Measurements from ENCODE around the gene SHC1. TPM values are rescaled to one million over a fixed set of nuclear protein-coding genes. Genes with fewer than 3 reads are reported as not detected.
A peak's percentile ranks its signal among the peaks of the same experiment; 100 is the strongest.

SHC1 gene
- total RNA-seq, 2 experiments from 2014 or later, result 59.9 to 60.0 TPM

- Mint-ChIP-seq H3K9me3 (no peaks in the 10 kb centered on the region), H3K27me3 (no peaks in the 10 kb centered on the region), H3K4me3 (peak overlapping the region; percentile 92), H3K27ac (peak overlapping the region; percentile 90), H3K4me1 (ENCODE audit: low read depth) (peaks cover 58% of the 10 kb centered on the region), H3K36me3 (ENCODE audit: low read depth) (peaks cover 15% of the 10 kb centered on the region)
- Histone ChIP-seq H3K27ac (ENCODE audit: low read depth in 1 of 2, low read length in 2 of 2) (peak overlapping the region; percentile 92 to 96), H3K4me1 (ENCODE audit: insufficient read depth, low read length) (peaks cover 65% of the 10 kb centered on the region), H3K9me3 (ENCODE audit: control insufficient read depth in 1 of 2, insufficient read depth in 1 of 2, low read length in 2 of 2) (no peaks in the 10 kb centered on the region), H3K36me3 (ENCODE audit: insufficient read depth, low read length) (peaks cover 3% of the 10 kb centered on the region), H3K27me3 (ENCODE audit: control insufficient read depth in 1 of 2, insufficient read depth in 2 of 2, low read length in 2 of 2) (no peaks in the 10 kb centered on the region), H3K4me3 (ENCODE audit: low read length) (peak overlapping the region; percentile 73)
- DNase-seq (peak in 1 of 14 experiments; percentile 32), ATAC-seq (ENCODE audit: poor library complexity) (no peak)
- CTCF ChIA-PET, result interaction anchor here (1.1 to 13.2 kb wide), 8 partner anchors 17 to 63 kb away, joined by 3 to 159 read pairs (median 20); partner anchors contain the start of genes CKS1B, FLAD1, PBXIP1 and PMVK
- POLR2A ChIA-PET, result interaction anchor here (1.0 to 10.2 kb wide), 8 partner anchors 12 to 64 kb away, joined by 4 to 189 read pairs (median 15); partner anchors contain the start of genes CKS1B, FLAD1, PBXIP1 and PMVK
- intact Hi-C loops (cut with DNase I, micrococcal nuclease), result loop anchor here (1.0 to 5.0 kb wide), 3 partner anchors 45 to 62 kb away; partner anchors contain the start of gene EFNA4 (in 2 of the 2)
- no peak for TF ChIP-seq CTCF (IDR thresholded peaks at IDR 0.05)
Measured at GRCh38 chr1:155000411-155000725, 29.8 kb upstream of the SHC1 start.

DNA sequence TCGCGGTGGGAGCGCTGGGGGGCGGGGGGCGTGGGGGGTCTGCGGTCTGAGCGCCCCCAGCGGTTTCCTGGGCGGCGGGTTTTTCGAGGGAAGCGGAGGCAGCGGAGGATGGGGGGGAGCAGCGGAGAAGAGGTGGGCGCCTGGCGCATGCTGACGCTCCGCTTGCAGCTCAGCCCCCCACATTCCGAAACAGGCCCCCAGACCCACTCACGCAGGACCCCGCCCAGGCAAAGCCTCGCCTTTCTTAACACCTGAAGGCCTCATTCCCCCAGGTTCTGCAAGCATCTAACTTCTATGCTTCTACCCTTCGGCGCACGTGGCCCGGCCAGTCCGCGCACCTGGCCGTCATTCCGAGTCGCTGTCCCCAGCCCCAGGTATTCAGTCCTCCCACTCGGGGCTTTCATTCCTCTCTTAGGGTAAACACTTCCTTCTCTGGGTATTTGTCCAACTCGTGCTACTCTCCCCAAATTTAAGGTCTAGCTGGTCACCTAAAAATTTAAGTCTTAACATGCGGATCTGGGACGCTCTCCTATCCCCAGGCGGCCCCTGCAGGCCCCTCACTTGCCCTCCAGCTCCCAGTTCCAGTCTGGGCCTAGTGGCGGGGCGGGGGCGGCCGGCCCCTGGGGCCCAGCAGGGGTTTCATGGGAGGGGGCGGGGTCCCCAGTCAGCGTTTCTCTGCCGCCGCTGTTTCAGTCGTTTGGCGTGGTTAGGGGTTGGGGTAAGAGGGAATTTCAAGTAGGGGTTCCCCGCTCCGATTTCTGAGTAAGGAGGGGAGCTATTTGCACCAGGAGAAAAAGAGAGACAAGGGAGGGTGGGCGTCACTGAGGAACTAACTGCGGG, 29.2 kb upstream of the SHC1 start:
- Histone ChIP-seq H3K27ac (ENCODE audit: low read depth in 1 of 2, low read length in 2 of 2) (peak overlapping the region; percentile 70 to 96), H3K4me1 (ENCODE audit: insufficient read depth, low read length) (peaks cover 59% of the 10 kb centered on the region), H3K36me3 (ENCODE audit: insufficient read depth, low read length) (no peaks in the 10 kb centered on the region), H3K9me3 (ENCODE audit: control insufficient read depth in 1 of 2, insufficient read depth in 1 of 2, low read length in 2 of 2) (no peaks in the 10 kb centered on the region), H3K4me3 (ENCODE audit: low read length) (peak overlapping the region; percentile 73), H3K27me3 (ENCODE audit: control insufficient read depth in 1 of 2, insufficient read depth in 2 of 2, low read length in 2 of 2) (no peaks in the 10 kb centered on the region)
- Mint-ChIP-seq H3K4me1 (ENCODE audit: low read depth) (peaks cover 55% of the 10 kb centered on the region), H3K9me3 (no peaks in the 10 kb centered on the region), H3K4me3 (peak overlapping the region; percentile 92), H3K36me3 (ENCODE audit: low read depth) (peaks cover 15% of the 10 kb centered on the region), H3K27ac (peak overlapping the region; percentile 90), H3K27me3 (no peaks in the 10 kb centered on the region)
- ChIA-PET POLR2A (interaction anchor here (1.0 to 10.2 kb wide), 11 partner anchors 11 to 63 kb away, joined by 3 to 189 read pairs (median 7); partner anchors contain the start of genes CKS1B, FLAD1, PBXIP1 and PMVK), CTCF (interaction anchor here (0.8 to 13.2 kb wide), 20 partner anchors 9 to 173 kb away, joined by 3 to 159 read pairs (median 6); partner anchors contain the start of genes ADAM15, CKS1B, FLAD1 and KRTCAP2)
- DNase-seq (peak in 5 of 14 experiments; percentile 38 to 81 (median 43)), ATAC-seq (ENCODE audit: poor library complexity) (no peak)
- intact Hi-C loops (cut with DNase I, micrococcal nuclease), result loop anchor here (1.0 to 5.0 kb wide), 6 partner anchors 18 to 63 kb away; partner anchors contain the start of gene EFNA4 (in 2 of the 2)
- no peak for TF ChIP-seq CTCF (IDR thresholded peaks at IDR 0.05)

GRCh38 chr1:154998818-154999570, 28.4 kb upstream of the SHC1 start:
- peak overlapping the region; percentile 83 for H3K4me3 Mint-ChIP-seq
- ATAC-seq (ENCODE audit: poor library complexity) (no peak), DNase-seq (peak in 13 of 14 experiments; percentile 46 to 83 (median 65))
- H3K27ac ChIP-seq (ENCODE audit: low read depth in 1 of 2, low read length in 2 of 2), result peak overlapping the region; percentile 26 to 96
- H3K36me3 ChIP-seq (ENCODE audit: insufficient read depth, low read length), result no peaks in the 10 kb centered on the region
- H3K9me3 Mint-ChIP-seq, result no peaks in the 10 kb centered on the region
- peak overlapping the region; percentile 73 for H3K4me3 ChIP-seq (ENCODE audit: low read length)
- peaks cover 10% of the 10 kb centered on the region for H3K36me3 Mint-ChIP-seq (ENCODE audit: low read depth)
- H3K9me3 ChIP-seq (ENCODE audit: control insufficient read depth in 1 of 2, insufficient read depth in 1 of 2, low read length in 2 of 2), result no peaks in the 10 kb centered on the region
- peak overlapping the region; percentile 90 for H3K27ac Mint-ChIP-seq
- H3K27me3 ChIP-seq (ENCODE audit: control insufficient read depth in 1 of 2, insufficient read depth in 2 of 2, low read length in 2 of 2), result no peaks in the 10 kb centered on the region
- CTCF ChIA-PET, result interaction anchor here (0.6 to 13.2 kb wide), 24 partner anchors 9 to 174 kb away, joined by 3 to 159 read pairs (median 6); partner anchors contain the start of genes ADAM15, CKS1B, FLAD1 and KRTCAP2
- POLR2A ChIA-PET, result interaction anchor here (0.6 to 10.2 kb wide), 11 partner anchors 11 to 64 kb away, joined by 3 to 189 read pairs (median 7); partner anchors contain the start of genes CKS1B, FLAD1, PBXIP1 and PMVK
- H3K27me3 Mint-ChIP-seq, result no peaks in the 10 kb centered on the region
- H3K4me1 Mint-ChIP-seq (ENCODE audit: low read depth), result peaks cover 52% of the 10 kb centered on the region
- peak; percentile 86 for TF ChIP-seq CTCF (IDR thresholded peaks at IDR 0.05)
- intact Hi-C loops (cut with DNase I, micrococcal nuclease), result loop anchor here in 1 of 2 experiments (1.0 to 2.0 kb wide), 3 partner anchors 18 to 37 kb away; no protein-coding TSS in a partner anchor
- peaks cover 51% of the 10 kb centered on the region for H3K4me1 ChIP-seq (ENCODE audit: insufficient read depth, low read length)

All from CD4-positive, alpha-beta T cell (primary cell).